Measurements from ENCODE around the gene CES3.
A peak's percentile ranks its signal among the peaks of the same experiment; 100 is the strongest.

The CES3 gene

DNA sequence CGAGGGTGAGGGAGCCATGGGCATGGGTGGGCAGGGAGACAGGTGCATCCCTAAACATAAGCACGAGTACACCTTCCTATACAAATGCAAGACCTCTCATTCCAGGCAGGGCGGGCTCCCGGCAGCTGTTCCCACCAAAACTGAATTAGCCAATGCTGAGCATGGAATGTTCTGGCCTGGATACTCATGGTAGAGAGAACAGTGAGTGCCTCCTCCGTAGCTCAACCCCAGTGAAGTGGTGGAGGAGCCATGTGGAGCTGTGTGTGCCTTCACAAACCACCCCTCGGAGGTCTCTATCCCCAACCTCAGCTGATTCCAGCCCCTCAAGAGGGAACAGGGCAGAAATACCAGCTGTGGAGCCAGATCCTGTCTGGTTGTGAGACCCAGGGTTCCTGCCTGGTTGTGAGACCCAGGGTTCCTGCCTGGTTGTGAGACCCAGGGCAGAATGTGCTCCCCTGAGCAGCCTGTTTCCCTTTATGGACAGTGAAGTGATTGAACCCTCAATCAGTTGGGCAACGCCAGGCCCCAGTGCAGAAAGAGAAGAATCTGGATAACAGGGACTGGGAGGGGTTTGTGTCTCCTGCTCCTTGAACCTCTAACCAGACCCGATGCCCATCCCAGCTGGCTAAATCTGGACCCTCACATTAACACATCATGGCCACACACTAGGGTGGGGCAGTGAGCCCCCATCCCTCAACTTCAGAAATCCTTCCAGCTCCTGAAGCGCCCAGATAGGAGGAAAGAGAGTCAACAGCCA, 40.0 kb upstream of the CES3 start:
- TF ChIP-seq, protein P1, sequence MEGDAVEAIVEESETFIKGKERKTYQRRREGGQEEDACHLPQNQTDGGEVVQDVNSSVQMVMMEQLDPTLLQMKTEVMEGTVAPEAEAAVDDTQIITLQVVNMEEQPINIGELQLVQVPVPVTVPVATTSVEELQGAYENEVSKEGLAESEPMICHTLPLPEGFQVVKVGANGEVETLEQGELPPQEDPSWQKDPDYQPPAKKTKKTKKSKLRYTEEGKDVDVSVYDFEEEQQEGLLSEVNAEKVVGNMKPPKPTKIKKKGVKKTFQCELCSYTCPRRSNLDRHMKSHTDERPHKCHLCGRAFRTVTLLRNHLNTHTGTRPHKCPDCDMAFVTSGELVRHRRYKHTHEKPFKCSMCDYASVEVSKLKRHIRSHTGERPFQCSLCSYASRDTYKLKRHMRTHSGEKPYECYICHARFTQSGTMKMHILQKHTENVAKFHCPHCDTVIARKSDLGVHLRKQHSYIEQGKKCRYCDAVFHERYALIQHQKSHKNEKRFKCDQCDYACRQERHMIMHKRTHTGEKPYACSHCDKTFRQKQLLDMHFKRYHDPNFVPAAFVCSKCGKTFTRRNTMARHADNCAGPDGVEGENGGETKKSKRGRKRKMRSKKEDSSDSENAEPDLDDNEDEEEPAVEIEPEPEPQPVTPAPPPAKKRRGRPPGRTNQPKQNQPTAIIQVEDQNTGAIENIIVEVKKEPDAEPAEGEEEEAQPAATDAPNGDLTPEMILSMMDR (IDR thresholded peaks at IDR 0.05; ENCODE audit: insufficient read depth, low read depth, low read length, missing control alignments) = no peak
- no peak for DNase-seq (ENCODE audit: low read depth)
- no peak overlapping the region for H3K4me3 ChIP-seq (ENCODE audit: low read length)

DNA sequence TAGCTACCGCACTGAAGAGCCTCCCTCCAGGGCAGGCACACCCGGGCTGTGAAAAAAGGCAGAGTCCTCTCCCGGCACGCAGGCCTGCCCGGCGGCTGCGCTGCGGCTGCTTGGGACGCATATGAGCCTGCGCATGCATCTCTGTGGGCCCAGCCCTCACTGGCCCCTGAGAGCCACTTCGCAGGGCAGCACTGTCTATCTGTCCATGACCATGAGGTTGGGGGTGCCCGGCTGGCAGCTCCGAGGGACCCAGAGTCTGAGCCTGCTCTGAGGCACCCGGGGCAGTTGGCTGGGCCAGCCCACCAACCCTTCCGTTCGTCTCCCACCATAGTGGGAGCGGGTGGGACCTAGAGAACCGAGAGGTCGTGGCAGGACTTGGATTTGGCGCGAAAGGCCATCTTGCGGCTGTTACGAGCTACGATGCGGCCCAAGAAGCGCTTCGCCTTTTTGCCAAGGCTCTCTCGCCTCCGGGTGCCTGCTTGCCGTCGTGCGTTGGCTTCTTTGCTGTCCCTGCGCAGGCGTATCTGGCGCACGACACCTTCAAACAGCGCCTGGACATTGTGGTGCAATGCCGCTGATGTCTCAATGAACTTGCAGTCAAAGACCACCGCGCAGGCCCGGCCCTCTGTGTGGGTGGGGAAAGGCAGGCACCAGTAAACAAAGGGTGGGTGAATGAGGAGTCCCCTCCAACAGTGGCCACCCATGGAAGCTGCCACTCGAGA, 39.2 kb upstream of the CES3 start:
- DNase-seq (ENCODE audit: low read depth) = peak; percentile 37
- H3K4me3 ChIP-seq (ENCODE audit: low read length) = no peak overlapping the region
- TF ChIP-seq, protein P1 (IDR thresholded peaks at IDR 0.05; ENCODE audit: insufficient read depth, low read depth, low read length, missing control alignments) = no peak

DNA sequence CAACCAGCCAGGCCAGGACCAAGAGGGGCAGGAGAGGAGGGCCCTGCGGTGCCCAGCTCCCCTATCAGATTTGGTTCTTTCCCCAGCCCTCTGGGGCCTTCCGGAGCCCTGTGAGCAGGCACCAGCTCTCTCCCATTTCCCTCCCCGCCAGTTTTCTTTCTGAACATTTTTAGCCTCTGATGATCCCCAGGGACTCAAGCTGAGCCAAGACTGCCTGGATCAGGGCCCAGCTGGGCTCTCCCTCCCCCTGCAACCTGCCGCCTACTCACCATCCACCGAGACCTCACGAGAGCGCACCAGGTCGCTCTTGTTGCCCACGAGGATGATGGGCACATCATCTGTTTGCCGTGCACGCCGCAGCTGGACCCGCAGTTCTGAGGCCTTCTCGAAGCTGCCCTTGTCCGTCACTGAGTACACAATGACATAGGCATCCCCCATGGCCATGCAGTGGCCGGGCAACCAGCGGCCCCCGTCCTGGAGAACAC, 37.8 kb upstream of the CES3 start:
- TF ChIP-seq, protein P1 (IDR thresholded peaks at IDR 0.05; ENCODE audit: insufficient read depth, low read depth, low read length, missing control alignments) = no peak
- peak overlapping the region; percentile 46 for H3K4me3 ChIP-seq (ENCODE audit: low read length)
- DNase-seq (ENCODE audit: low read depth) = no peak

DNA sequence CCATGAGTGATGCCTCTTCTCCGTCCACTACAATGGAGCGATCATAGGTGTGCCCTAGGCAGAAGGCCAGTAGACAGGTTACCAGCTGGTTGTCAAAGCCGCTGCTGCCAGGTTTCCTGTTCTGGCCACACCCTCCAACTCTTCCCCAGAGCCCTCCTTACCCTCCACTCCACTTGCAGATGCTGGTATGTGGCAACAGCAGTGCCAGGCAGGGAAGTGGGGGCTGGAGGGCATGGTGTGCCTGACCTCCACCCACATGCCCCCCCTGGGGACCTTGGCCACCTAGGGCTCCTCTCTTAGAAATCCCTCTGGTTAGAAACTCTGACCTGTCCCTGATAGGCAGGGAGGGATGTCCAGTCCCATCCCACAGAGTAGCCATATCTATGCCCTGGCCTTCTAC, 37.2 kb upstream of the CES3 start:
- TF ChIP-seq, protein P1 (IDR thresholded peaks at IDR 0.05; ENCODE audit: insufficient read depth, low read depth, low read length, missing control alignments) = no peak
- peak overlapping the region; percentile 46 for H3K4me3 ChIP-seq (ENCODE audit: low read length)
- DNase-seq (ENCODE audit: low read depth) = no peak

DNA sequence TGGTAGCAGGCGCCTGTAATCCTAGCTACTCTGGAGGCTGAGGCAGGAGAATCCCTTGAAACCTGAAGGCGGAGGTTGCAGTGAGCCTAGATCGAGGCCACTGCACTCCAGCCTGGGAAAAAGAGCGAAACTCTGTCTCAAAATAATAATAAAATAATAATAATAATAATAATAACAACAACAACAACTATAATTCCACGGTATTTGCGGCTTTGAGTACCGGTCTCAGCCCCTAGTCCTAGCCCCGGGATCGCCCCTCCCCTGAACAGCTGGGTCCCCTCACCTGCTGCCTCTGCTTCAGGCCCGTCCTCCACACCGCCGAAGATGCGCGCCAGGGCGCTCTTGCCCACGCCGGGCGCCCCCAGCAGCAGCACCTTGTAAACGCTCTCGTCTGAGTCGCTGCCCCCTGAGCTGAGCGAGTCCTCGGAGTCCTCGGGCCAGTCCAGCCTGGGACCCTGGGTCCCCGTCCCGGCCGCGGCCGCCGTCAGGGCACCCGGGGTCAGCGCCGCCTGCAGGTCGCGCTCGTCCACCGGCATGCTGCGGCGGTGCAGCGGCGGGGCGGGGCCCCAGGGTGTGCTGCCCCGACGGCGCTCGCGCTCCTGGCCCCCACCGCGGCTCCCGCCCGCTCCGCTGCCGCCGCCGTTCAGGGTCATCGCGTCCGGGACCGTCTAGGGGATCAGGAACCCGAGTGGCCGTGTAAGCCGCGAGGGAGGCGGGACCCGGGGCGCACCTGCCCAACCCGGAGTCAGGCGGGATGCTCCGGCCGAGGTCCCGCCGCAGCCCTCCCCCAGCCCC, 36.3 kb upstream of the CES3 start:
- no peak for DNase-seq (ENCODE audit: low read depth)
- TF ChIP-seq, protein P1 (IDR thresholded peaks at IDR 0.05; ENCODE audit: insufficient read depth, low read depth, low read length, missing control alignments) = no peak
- H3K4me3 ChIP-seq (ENCODE audit: low read length) = peak overlapping the region; percentile 46

DNA sequence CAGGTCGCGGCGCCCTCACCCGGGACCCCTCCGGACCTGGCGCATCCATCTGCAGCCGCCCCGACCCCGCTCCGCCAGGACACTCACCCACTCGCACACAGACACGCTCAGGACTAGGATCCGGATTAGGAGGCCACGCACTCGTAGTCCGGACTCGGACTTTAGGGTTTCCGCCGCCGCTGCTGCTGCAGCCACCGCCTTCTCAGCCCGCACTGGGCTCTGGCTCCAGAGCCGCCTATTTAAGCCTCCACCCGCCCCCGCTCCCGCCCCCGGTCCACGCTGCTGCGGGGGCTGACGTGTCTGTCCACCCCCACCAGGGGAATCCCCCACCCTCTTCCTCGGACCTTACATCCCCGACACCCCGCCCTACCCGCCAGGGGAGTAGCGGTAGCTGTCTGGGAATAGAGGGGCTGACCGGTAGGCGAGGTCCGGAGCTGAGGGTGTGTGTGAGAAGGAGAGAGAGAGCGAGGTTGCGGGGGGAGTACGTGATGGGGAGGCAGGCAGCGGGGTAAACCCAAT, 35.7 kb upstream of the CES3 start, which contains the start of gene RRAD:
TSS of gene RRAD (minus strand) at position 214 of the 519 bp plus-strand sequence. CDS start 356 bp downstream, outside the sequence.
- TF ChIP-seq, protein P1 (IDR thresholded peaks at IDR 0.05; ENCODE audit: insufficient read depth, low read depth, low read length, missing control alignments) = no peak
- H3K4me3 ChIP-seq (ENCODE audit: low read length) = peak within 1 kb of the TSS; percentile 46
- no peak for DNase-seq (ENCODE audit: low read depth)
